Mucosa of descending colon (tissue), 3 donors: ENCODE results near the gene ALPK1. TPM values are rescaled to one million over a fixed set of nuclear protein-coding genes. Genes with fewer than 3 reads are reported as not detected.

ENCODE experiments used
- ATAC-seq: fragments of 200-7000 bp; cut with Tn5 transposase; one replicate; pipeline ENCODE4 v1.9.1; 2020; ENCODE audit warnings: mild to moderate bottlenecking, moderate library complexity
- DNase-seq, 3 donors: peaks; one replicate each; pipeline ENCODE4 v3.0.0-alpha.2; 2020
- H3K36me3 ChIP-seq: fragments of 200-600 bp; one replicate; pipeline ENCODE4 v1.8.0; 2021; ENCODE audit warnings: low read depth, mild to moderate bottlenecking
- H3K4me1 ChIP-seq: fragments of 200-600 bp; one replicate; pipeline ENCODE4 v1.8.0; 2021; ENCODE audit warnings: low read depth, mild to moderate bottlenecking
- H3K4me3 ChIP-seq: fragments of 200-600 bp; one replicate; pipeline ENCODE4 v1.8.0; 2021; ENCODE audit warnings: mild to moderate bottlenecking
- H3K9me3 ChIP-seq: fragments of 200-600 bp; one replicate; pipeline ENCODE4 v1.8.0; 2021; ENCODE audit warnings: mild to moderate bottlenecking
- CTCF ChIP-seq: fragments of 200-600 bp; IDR thresholded peaks from one replicate; pipeline ENCODE4 v1.8.0; 2022; ENCODE audit warnings: antibody characterized with exemption, mild to moderate bottlenecking
- intact Hi-C, 2 donors: fragments of 100-400 bp; cut with DNase I in 1 of 2; cut with micrococcal nuclease in 1 of 2; formaldehyde crosslinking; loops; one replicate each; pipeline versions ENCODE4 v1.11.0 to v1.11.1; 2022; cut with DNase I, micrococcal nuclease
- total RNA-seq, 3 donors: library from RNA; stranded (reverse); fragmentation: NEBNext Ultra II Directional in 2 of 3; extraction: Animal tissue kit (Norgen Biotek cat#: 25700) in 2 of 3; gene quantifications; one replicate each; pipeline versions ENCODE4 v1.2.1 to v1.2.4, GENCODE V29; 2021 to 2023
- donor health status: DM: no; HTN: no; CAD: no; lungs with moderate emphysema.
- donor health status: DM: no; HTN: no; CAD: no.
- donor health status: DM: no; HTN: yes; CAD: no.

The ALPK1 gene
- total RNA-seq, 3 donors from 2014 or later = 23.1 to 39.8 (median 31.0) TPM

- Histone ChIP-seq H3K4me3 (no peak overlapping the region), H3K4me1 (no peaks in the 10 kb centered on the region), H3K9me3 (peaks cover 14% of the 10 kb centered on the region), H3K36me3 (no peaks in the 10 kb centered on the region)
- intact Hi-C loops = no loop called here
- ATAC-seq (no peak), DNase-seq (no peak)
- TF ChIP-seq CTCF = no peak
Observed at GRCh38 chr4:112358952-112359749, 62.0 kb downstream of the ALPK1 start.

DNA sequence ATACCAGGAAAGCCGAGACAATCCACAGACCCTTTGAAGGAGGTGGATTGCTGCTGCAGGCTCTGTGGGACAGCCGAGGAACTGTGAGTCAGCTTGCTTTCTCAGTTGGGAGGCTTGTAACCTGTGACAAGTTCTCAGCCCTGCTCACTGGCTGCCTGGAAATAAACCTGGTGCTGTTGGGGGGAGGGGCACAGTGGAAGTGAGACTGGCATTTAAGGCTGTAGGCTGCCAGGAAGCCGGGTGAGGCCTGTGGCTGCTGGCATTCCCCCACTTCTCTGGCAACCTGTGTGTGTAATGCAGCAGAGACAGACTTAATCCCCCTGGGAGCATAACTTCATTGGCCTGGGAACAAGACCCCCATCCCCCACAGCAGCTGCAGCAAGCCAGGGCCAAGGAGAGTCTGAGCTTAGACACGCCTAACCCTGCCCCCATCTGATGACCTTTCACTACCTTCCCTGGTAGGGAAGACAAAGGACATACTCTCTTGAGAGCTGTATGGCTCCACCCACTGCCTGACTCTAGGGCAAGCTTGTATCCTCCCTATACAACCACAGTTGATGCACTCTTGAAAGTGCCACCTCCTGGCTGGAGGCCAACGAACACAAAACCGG, 64.1 kb downstream of the ALPK1 start:
- intact Hi-C loops = no loop called here
- no peak for TF ChIP-seq CTCF
- DNase-seq (no peak), ATAC-seq (no peak)
- Histone ChIP-seq H3K36me3 (no peaks in the 10 kb centered on the region), H3K4me3 (no peak overlapping the region), H3K9me3 (peaks cover 25% of the 10 kb centered on the region), H3K4me1 (no peaks in the 10 kb centered on the region)

DNA sequence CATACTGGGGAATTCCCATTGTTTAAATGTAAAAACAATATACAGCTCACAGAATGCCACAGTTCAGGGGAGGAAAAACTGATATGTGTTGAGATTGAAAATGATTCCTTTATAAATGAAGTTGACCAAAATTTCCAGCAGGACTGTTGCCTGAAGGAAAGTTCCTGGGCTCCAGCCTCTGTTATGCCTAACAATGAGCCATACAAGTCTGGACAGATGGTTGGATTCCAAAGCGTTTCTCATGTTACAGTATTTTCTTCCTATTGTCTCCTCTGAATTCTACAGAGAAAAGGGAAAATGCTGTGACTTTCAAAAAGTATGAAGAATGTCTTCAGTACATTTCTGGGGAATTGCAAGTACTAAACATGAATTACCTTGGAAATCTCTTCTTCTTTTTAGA, 73.3 kb downstream of the ALPK1 start:
- no peak for TF ChIP-seq CTCF
- ATAC-seq (no peak), DNase-seq (no peak)
- Histone ChIP-seq H3K9me3 (peaks cover 8% of the 10 kb centered on the region), H3K4me3 (no peak overlapping the region), H3K4me1 (no peaks in the 10 kb centered on the region), H3K36me3 (no peaks in the 10 kb centered on the region)
- intact Hi-C loops = no loop called here

GRCh38 chr4:112371361-112371760, 74.2 kb downstream of the ALPK1 start:
- Histone ChIP-seq H3K4me3 (no peak overlapping the region), H3K36me3 (no peaks in the 10 kb centered on the region), H3K4me1 (no peaks in the 10 kb centered on the region), H3K9me3 (peaks cover 2% of the 10 kb centered on the region)
- ATAC-seq = no peak
- TF ChIP-seq CTCF = no peak
- DNase-seq = no peak
- intact Hi-C loops = no loop called here

- intact Hi-C loops = no loop called here
- no peak for TF ChIP-seq CTCF
- DNase-seq (no peak), ATAC-seq (no peak)
- Histone ChIP-seq H3K4me3 (no peak overlapping the region), H3K36me3 (no peaks in the 10 kb centered on the region), H3K4me1 (no peaks in the 10 kb centered on the region), H3K9me3 (no peaks in the 10 kb centered on the region)
Observed at GRCh38 chr4:112374850-112375249, 77.7 kb downstream of the ALPK1 start.
